Testis (tissue), 3 donors: Measurements from ENCODE around the gene IPO4. TPM values are rescaled to one million over a fixed set of nuclear protein-coding genes. Genes with fewer than 3 reads are reported as not detected.

Experiments used
- DNase-seq: peaks from one replicate; pipeline ENCODE4 v3.0.0-alpha.2; 2019
- H3K27ac ChIP-seq, 2 donors: fragments of 200-600 bp; sonication (generic); one replicate each; pipeline ENCODE4 v1.5.1; 2019
- H3K27me3 ChIP-seq: fragments of 200-600 bp; sonication (generic); one replicate; pipeline ENCODE4 v1.5.1; 2019
- H3K36me3 ChIP-seq: fragments of 200-600 bp; sonication (generic); one replicate; pipeline ENCODE4 v1.5.1; 2017; ENCODE audit warnings: low read depth; ENCODE audit errors: missing control alignments
- H3K4me1 ChIP-seq: fragments of 200-600 bp; sonication (generic); one replicate; pipeline ENCODE4 v1.5.1; 2019
- H3K4me3 ChIP-seq, 2 donors: fragments of 200-600 bp; sonication (generic); one replicate each; pipeline ENCODE4 v1.5.1; 2017 to 2019
- H3K9me3 ChIP-seq: fragments of 200-600 bp; sonication (generic); one replicate; pipeline ENCODE4 v1.5.1; 2017
- POLR2A ChIP-seq: fragments of 450-650 bp; IDR thresholded peaks from one replicate; pipeline ENCODE4 v1.6.1; 2017; ENCODE audit warnings: antibody characterized with exemption, mild to moderate bottlenecking, moderate library complexity
- WGBS, 2 donors: methylation state at CpG; one replicate each; pipeline ENCODE4 v1.1.5; 2018; 5-methylcytosine and 5-hydroxymethylcytosine counted together
- intact Hi-C: fragments of 100-400 bp; cut with DNase I; formaldehyde crosslinking; loops from one replicate; pipeline ENCODE4 v1.15.1; 2023; ENCODE audit warnings: low total_unique reads
- polyA plus RNA-seq: library from polyadenylated mRNA; stranded (reverse); fragments of 350-450 nt; fragmentation: Illumina TruSeq; extraction: RNeasy Lipid Tissue Mini Kit (QIAGEN cat#74804); gene quantifications from one replicate; pipeline ENCODE4 v1.2.3, GENCODE V29; 2014; ENCODE audit warnings: low read depth, low replicate concordance; ENCODE audit not compliant: insufficient read depth
- total RNA-seq, 2 donors: library from RNA; depleted of rRNA; stranded (reverse); fragments of >200 nt; gene quantifications; one replicate each; pipeline ENCODE4 v1.2.3, GENCODE V29; 2016
- TF ChIP-seq, protein P1 (sequence below), 3 experiments: fragments of 450-650 bp in 2 of 3; fragments of 200-600 bp in 1 of 3; sonication (generic) in 1 of 3; IDR thresholded peaks; one replicate each; pipeline ENCODE4 v1.5.1; 2016 to 2019; ENCODE audit warnings: antibody characterized with exemption in 3 of 3, mild to moderate bottlenecking in 2 of 3, moderate library complexity in 1 of 3

IPO4 gene
- total and polyA plus RNA-seq, 3 donors from 2014 or later = 85.9 to 156 (median 140) TPM

DNA sequence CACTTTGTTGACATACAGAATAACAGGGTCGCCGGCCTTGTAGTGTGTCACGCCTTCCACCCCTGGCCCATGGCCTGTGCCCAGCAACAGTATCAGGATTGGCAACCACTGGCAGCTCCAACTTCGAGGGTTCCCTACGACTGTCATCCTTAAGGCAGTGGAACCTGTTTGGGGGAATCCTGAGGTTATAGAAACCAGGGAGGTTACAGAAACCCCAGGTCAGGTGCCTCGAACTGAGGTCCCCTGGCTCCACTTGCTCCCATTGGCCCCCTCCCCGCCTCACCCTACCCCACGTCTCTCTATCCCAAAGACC is 6.2 kb upstream of the IPO4 start:
- no peaks in the 10 kb centered on the region for H3K9me3 ChIP-seq
- no peaks in the 10 kb centered on the region for H3K36me3 ChIP-seq
- TF ChIP-seq, protein P1, sequence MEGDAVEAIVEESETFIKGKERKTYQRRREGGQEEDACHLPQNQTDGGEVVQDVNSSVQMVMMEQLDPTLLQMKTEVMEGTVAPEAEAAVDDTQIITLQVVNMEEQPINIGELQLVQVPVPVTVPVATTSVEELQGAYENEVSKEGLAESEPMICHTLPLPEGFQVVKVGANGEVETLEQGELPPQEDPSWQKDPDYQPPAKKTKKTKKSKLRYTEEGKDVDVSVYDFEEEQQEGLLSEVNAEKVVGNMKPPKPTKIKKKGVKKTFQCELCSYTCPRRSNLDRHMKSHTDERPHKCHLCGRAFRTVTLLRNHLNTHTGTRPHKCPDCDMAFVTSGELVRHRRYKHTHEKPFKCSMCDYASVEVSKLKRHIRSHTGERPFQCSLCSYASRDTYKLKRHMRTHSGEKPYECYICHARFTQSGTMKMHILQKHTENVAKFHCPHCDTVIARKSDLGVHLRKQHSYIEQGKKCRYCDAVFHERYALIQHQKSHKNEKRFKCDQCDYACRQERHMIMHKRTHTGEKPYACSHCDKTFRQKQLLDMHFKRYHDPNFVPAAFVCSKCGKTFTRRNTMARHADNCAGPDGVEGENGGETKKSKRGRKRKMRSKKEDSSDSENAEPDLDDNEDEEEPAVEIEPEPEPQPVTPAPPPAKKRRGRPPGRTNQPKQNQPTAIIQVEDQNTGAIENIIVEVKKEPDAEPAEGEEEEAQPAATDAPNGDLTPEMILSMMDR (IDR thresholded peaks at IDR 0.05) = no peak
- no peak for TF ChIP-seq POLR2A
- peak overlapping the region; percentile 96 to 98 for H3K27ac ChIP-seq
- WGBS, 2 donors = 35 to 42% methylated on average over 8 of the region's 8 CpGs
- intact Hi-C loops = no loop called here
- no peak for DNase-seq
- peaks cover 12% of the 10 kb centered on the region for H3K4me1 ChIP-seq
- H3K27me3 ChIP-seq = no peaks in the 10 kb centered on the region
- H3K4me3 ChIP-seq = peak overlapping the region; percentile 72 to 98

DNA sequence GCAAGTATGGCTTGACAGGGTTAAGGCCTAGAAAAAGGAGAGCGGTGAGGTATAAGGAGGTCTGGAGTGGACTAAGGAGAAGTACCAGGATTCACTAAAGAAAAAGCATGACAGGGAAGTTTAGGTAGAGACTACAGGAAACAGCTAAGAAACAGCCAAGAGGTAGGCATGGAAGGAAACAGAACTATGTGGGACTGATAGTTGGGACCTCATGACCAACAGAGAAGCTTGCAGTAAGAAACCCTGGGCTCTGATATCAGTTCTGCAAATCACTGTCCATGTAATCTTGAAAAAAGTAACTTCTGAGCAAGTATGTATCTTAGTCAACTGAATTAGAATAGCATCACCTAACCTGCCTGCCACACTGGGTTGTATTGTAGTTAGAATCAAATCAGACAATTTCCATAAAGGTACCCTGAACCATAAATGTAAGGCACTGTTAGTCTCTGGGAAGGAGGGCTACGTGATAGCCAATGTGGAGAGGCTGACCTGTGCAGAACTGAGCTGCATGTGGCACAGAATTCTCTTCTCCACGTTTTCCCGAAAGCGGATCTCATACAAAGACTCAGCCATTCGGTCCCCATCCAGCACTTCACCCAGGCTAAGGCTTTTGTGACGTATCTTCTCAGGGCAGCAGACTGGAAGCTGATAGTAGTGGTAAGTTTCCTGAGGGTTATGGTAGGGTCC is 5.7 kb upstream of the IPO4 start:
- peak overlapping the region; percentile 96 to 98 for H3K27ac ChIP-seq
- WGBS, 2 donors = 57 to 59% methylated on average over 7 of the region's 7 CpGs

DNA sequence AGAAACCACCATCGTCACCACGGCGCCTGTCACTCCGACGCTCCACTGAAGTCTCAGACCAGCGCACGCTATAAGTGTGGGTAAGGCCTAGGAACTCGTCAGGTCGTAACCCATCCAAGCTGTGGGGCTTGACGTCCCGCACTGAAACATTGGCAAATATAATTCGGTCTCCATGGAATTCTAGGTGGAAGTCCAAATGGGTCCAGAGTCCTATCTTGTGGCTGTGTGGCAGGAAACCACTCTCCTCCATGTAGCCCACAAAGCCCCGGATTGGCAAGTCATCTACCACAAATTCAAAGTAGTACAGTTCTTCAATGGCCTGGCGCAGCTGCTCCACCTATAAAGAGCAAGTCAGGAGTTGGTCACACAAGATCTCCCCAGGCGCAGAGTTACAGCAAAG is 4.3 kb upstream of the IPO4 start:
- intact Hi-C loops = no loop called here
- 91 to 96% methylated on average over 12 to 15 of the region's 15 CpGs for WGBS, 2 donors
- Histone ChIP-seq H3K9me3 (no peaks in the 10 kb centered on the region), H3K4me1 (peaks cover 15% of the 10 kb centered on the region), H3K27me3 (no peaks in the 10 kb centered on the region), H3K27ac (no peak overlapping the region), H3K4me3 (no peak overlapping the region), H3K36me3 (no peaks in the 10 kb centered on the region)
- TF ChIP-seq POLR2A = no peak
- TF ChIP-seq, protein P1 (IDR thresholded peaks at IDR 0.05) = no peak
- DNase-seq = no peak

More for the DNA sequence above, 5.7 kb upstream of the IPO4 start:
- intact Hi-C loops = no loop called here
- TF ChIP-seq, protein P1 (IDR thresholded peaks at IDR 0.05) = no peak
- no peak for TF ChIP-seq POLR2A
- Histone ChIP-seq H3K36me3 (no peaks in the 10 kb centered on the region), H3K4me1 (peaks cover 12% of the 10 kb centered on the region), H3K27me3 (no peaks in the 10 kb centered on the region), H3K4me3 (peak overlapping the region; percentile 72 to 98), H3K9me3 (no peaks in the 10 kb centered on the region)
- DNase-seq = no peak

DNA sequence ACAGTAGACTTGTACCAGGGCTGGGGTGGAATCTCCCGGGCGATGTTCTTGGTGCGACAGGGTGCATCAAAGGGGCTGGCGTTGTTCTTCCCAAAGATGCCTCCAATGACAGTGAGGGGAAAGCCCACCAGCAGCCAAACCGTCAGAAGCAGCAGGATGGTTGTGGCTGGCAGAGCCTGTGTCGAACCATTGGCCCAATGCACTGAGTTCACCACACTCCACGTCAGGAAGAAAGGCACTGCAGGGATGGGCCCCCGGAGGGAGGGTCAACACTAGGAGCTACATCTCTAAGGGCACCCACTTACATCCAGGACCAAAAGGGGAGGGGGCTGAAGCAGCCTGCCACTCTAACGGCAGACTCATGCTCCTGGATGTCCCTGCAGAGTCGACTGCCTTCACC is 1.8 kb upstream of the IPO4 start:
- Histone ChIP-seq H3K36me3 (no peaks in the 10 kb centered on the region), H3K9me3 (no peaks in the 10 kb centered on the region), H3K27me3 (no peaks in the 10 kb centered on the region), H3K4me3 (no peak overlapping the region), H3K4me1 (peaks cover 14% of the 10 kb centered on the region), H3K27ac (no peak overlapping the region)
- no peak for TF ChIP-seq POLR2A
- TF ChIP-seq, protein P1 (IDR thresholded peaks at IDR 0.05) = no peak
- DNase-seq = no peak
- 88 to 94% methylated on average over 6 to 10 of the region's 10 CpGs for WGBS, 2 donors
- intact Hi-C loops = no loop called here

DNA sequence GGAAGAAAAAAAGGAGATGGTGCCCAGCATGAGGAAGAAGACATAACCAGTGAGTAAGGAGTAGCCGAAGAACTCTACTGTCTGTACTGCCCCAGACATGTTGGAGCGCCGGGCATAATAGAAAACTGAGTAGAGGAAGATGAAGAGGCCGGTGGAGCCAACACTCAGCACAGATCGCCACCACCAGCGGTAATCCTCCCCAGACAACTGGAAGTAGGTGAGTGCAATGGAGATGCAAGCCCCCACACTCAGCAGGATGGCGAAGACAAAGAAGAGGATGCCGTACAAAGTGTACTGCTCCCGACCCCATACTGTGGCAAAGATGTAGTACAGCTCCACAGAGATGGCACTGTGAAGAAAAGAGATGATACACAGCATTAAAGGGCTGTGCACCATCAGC is 844 bp upstream of the IPO4 start:
- 88 to 92% methylated on average over 9 of the region's 9 CpGs for WGBS, 2 donors
- H3K27ac ChIP-seq = no peak overlapping the region
- no peaks in the 10 kb centered on the region for H3K27me3 ChIP-seq
- TF ChIP-seq POLR2A = no peak
- TF ChIP-seq, protein P1 (IDR thresholded peaks at IDR 0.05) = no peak
- DNase-seq = no peak
- no peaks in the 10 kb centered on the region for H3K9me3 ChIP-seq
- intact Hi-C loops = no loop called here
- no peak overlapping the region for H3K4me3 ChIP-seq
- peaks cover 10% of the 10 kb centered on the region for H3K4me1 ChIP-seq
- no peaks in the 10 kb centered on the region for H3K36me3 ChIP-seq
